ENCODE data around the gene HIPK2. TPM values are rescaled to one million over a fixed set of nuclear protein-coding genes. Genes with fewer than 3 reads are reported as not detected.
A peak's percentile ranks its signal among the peaks of the same experiment; 100 is the strongest.

Gene HIPK2
- total and polyA plus RNA-seq, 10 of the 15 experiments (the other 5 are each of a cell fraction or from before 2014, with no cell fraction given) = 1.7 to 39.0 (median 9.4) TPM

GRCh38 chr7:139661043-139661440, 116.8 kb downstream of the HIPK2 start (continued):
- no peak for TF ChIP-seq SIN3A (IDR thresholded peaks at IDR 0.05; ENCODE audit: low read depth, low read length)
- TF ChIP-seq CBX3 (IDR thresholded peaks at IDR 0.05; ENCODE audit: borderline replicate concordance, low read depth) = no peak
- no peak for TF ChIP-seq GABPA (IDR thresholded peaks at IDR 0.05; ENCODE audit: low read depth)
- TF ChIP-seq SREBF2 (IDR thresholded peaks at IDR 0.05; ENCODE audit: low read length) = no peak
- no peak for TF ChIP-seq JUNB (IDR thresholded peaks at IDR 0.05)
- no peak for TF ChIP-seq IKZF1 (conservative IDR thresholded peaks at IDR 0.05)
- no peak for TF ChIP-seq PML (IDR thresholded peaks at IDR 0.05; ENCODE audit: low read length)
- TF ChIP-seq BCL3 (IDR thresholded peaks at IDR 0.05; ENCODE audit: borderline replicate concordance, insufficient read depth, low read depth, low read length, poor library complexity, severe bottlenecking) = no peak

- RAD21 ChIA-PET (ENCODE audit: unreplicated experiment) = interaction anchor here (1.0 kb wide), 1 partner anchor 9 kb away, joined by 3 read pairs; no protein-coding TSS in a partner anchor
- peak; percentile 61 for FAIRE-seq
- no TSS peak for BruUV-seq (replicated peaks)
These were observed 117.3 kb downstream of the HIPK2 start for GRCh38 chr7:139660317-139661042.

More at GRCh38 chr7:139660317-139661042, 117.3 kb downstream of the HIPK2 start:
- Histone ChIP-seq H3K27me3 (replicated peaks in 1 of 2; ENCODE audit: control insufficient read depth in 2 of 2, insufficient read depth in 2 of 2, low read length in 1 of 2) (no peaks in the 10 kb centered on the region), H3K4me2 (ENCODE audit: control insufficient read depth, insufficient read depth) (no peak overlapping the region), H3K9ac (ENCODE audit: control insufficient read depth, insufficient read depth, low read length) (no peak overlapping the region), H4K20me1 (ENCODE audit: control insufficient read depth, insufficient read depth) (no peaks in the 10 kb centered on the region), H2AFZ (ENCODE audit: control insufficient read depth, low read depth, low read length) (no peak overlapping the region), H3K36me3 (ENCODE audit: control insufficient read depth in 2 of 2, insufficient read depth in 2 of 2, low read length in 1 of 2) (peaks cover 0 to 2% of the 10 kb centered on the region in 2 experiments; a peak in 1 of 4 replicates), H3K27ac (ENCODE audit: control insufficient read depth, insufficient read depth) (no peak overlapping the region), H3K4me1 (ENCODE audit: control insufficient read depth, insufficient read depth, low read length) (no peaks in the 10 kb centered on the region), H3K79me2 (ENCODE audit: control insufficient read depth, insufficient read depth, low read length) (no peaks in the 10 kb centered on the region), H3K4me3 (no peak overlapping the region), H3K9me3 (replicated peaks; ENCODE audit: control insufficient read depth, insufficient read depth, low read length) (no peaks in the 10 kb centered on the region)
- ChIA-PET POLR2A (interaction anchor here (1.0 kb wide), 2 partner anchors 10 to 13 kb away, joined by 3 to 4 read pairs; no protein-coding TSS in a partner anchor), SMC1A (ENCODE audit: uncharacterized antibody, unreplicated experiment) (interaction anchor here (0.7 to 3.8 kb wide), 4 partner anchors 13 to 18 kb away, joined by 3 to 30 read pairs (median 4); no protein-coding TSS in a partner anchor), CTCF (interaction anchor here (0.6 to 1.7 kb wide), 5 partner anchors 11 to 150 kb away, joined by 3 to 9 read pairs (median 7); no protein-coding TSS in a partner anchor)
- in situ Hi-C loops (cut with MboI) (no loop called here), intact Hi-C loops (cut with micrococcal nuclease; ENCODE audit: unreplicated experiment) (no loop called here)
- WGBS (ENCODE audit: insufficient coverage, insufficient replicate concordance, low lambda C conversion rate, missing lambda C conversion rate) = 84% methylated on average over 10 of the region's 10 CpGs
- TF ChIP-seq MAX (IDR thresholded peaks at IDR 0.05; ENCODE audit: low read depth, low read length) (no peak), SREBF2 (IDR thresholded peaks at IDR 0.05; ENCODE audit: low read length) (no peak)
- DNase-seq (ENCODE audit: low read depth, low spot score) (no peak), ATAC-seq (no peak)

Data from GM12878 (cell line).